OCI-LY7 (cell line): ENCODE results near the gene CRAMP1. TPM values are rescaled to one million over a fixed set of nuclear protein-coding genes. Genes with fewer than 3 reads are reported as not detected.

ENCODE experiments used
- BruUV-seq: library from RNA; stranded (reverse); fragments of 400-500 nt; replicated peaks from 2 replicates; lab custom pipeline; 2021; lab: Mats Ljungman, UMichigan
- CTCF ChIA-PET: fragments of 300-600 bp; sonication (Branson Sonifier 250); formaldehyde crosslinking; loops from one replicate; lab custom pipeline; 2022; ENCODE audit warnings: antibody characterized with exemption; ENCODE audit not compliant: unreplicated experiment; lab: Charles Lee
- POLR2A ChIA-PET: fragments of 300-600 bp; sonication (Branson Sonifier 250); formaldehyde crosslinking; loops from one replicate; lab custom pipeline; 2022; ENCODE audit warnings: antibody characterized with exemption; lab: Charles Lee
- DNase-seq: peaks from one replicate; pipeline ENCODE4 v3.0.0-alpha.2; 2015; ENCODE audit warnings: low spot score
- H2AFZ ChIP-seq: fragments of 200-600 bp; sonication (generic), shearing (Covaris generic); 2 replicates; pipeline ENCODE4 v1.6.1; 2014; ENCODE audit warnings: mild to moderate bottlenecking, antibody characterized with exemption, low read length, moderate library complexity
- H3K27ac ChIP-seq: fragments of 200-600 bp; sonication (generic); 2 replicates; pipeline ENCODE4 v1.5.1; 2014; ENCODE audit warnings: mixed run types, low read depth, mild to moderate bottlenecking, moderate library complexity, low read length, inconsistent platforms; ENCODE audit not compliant: poor library complexity, severe bottlenecking
- H3K36me3 ChIP-seq: fragments of 200-600 bp; sonication (generic); 2 replicates; pipeline ENCODE4 v1.6.1; 2014; ENCODE audit warnings: mild to moderate bottlenecking, antibody characterized with exemption, low read length, moderate library complexity, mixed read lengths; ENCODE audit not compliant: insufficient read depth
- H3K4me1 ChIP-seq: fragments of 200-600 bp; sonication (generic); 2 replicates; pipeline ENCODE4 v1.5.1; 2014; ENCODE audit warnings: mild to moderate bottlenecking, low read length; ENCODE audit not compliant: insufficient read depth, poor library complexity, severe bottlenecking
- H3K4me2 ChIP-seq: fragments of 200-600 bp; sonication (generic); 2 replicates; pipeline ENCODE4 v1.6.1; 2014; ENCODE audit warnings: mild to moderate bottlenecking, low read length
- H3K4me3 ChIP-seq: fragments of 200-600 bp; sonication (generic); 2 replicates; pipeline ENCODE4 v1.5.1; 2014; ENCODE audit warnings: mild to moderate bottlenecking, low read depth, low read length; ENCODE audit not compliant: poor library complexity, severe bottlenecking
- H3K79me2 ChIP-seq: fragments of 200-600 bp; sonication (generic); 2 replicates; pipeline ENCODE4 v1.6.1; 2016; ENCODE audit warnings: low read depth, mild to moderate bottlenecking, low read length, moderate library complexity, mixed read lengths; ENCODE audit not compliant: insufficient read depth
- H3K9me2 ChIP-seq: fragments of 200-600 bp; sonication (generic); 2 replicates; pipeline ENCODE4 v1.6.1; 2016; ENCODE audit warnings: mild to moderate bottlenecking, low read length, mixed read lengths; ENCODE audit not compliant: insufficient read depth
- H3K9me3 ChIP-seq: fragments of 200-600 bp; sonication (generic); 2 replicates; pipeline ENCODE4 v1.6.1; 2014; ENCODE audit warnings: mild to moderate bottlenecking, mixed run types, low read length, mixed read lengths
- H4K20me1 ChIP-seq: fragments of 200-600 bp; sonication (generic); 2 replicates; pipeline ENCODE4 v1.6.1; 2014; ENCODE audit warnings: mild to moderate bottlenecking, antibody characterized with exemption, low read length, moderate library complexity, mixed read lengths; ENCODE audit not compliant: insufficient read depth
- CTCF ChIP-seq: fragments of 200-600 bp; sonication (generic); conservative IDR thresholded peaks from 2 replicates; pipeline ENCODE4 v1.5.1; 2014; ENCODE audit warnings: mild to moderate bottlenecking, antibody characterized with exemption, low read length, moderate library complexity, mixed read lengths
- EZH2phosphoT487 ChIP-seq: fragments of 200-600 bp; sonication (generic); IDR thresholded peaks from 2 replicates; pipeline ENCODE4 v1.6.1; 2018; ENCODE audit warnings: low read depth, borderline replicate concordance, mild to moderate bottlenecking, mixed run types, antibody characterized with exemption, low read length, moderate library complexity, mixed read lengths
- intact Hi-C: fragments of 100-400 bp; cut with micrococcal nuclease; formaldehyde crosslinking; loops from one replicate; pipeline ENCODE4 v1.10.0; 2022; ENCODE audit not compliant: unreplicated experiment
- total RNA-seq, 2 experiments: library from RNA; depleted of rRNA in 1 of 2; stranded (reverse); fragments of >200 nt in 1 of 2; shearing (Covaris generic) in 1 of 2; gene quantifications; 2 replicates each; pipeline ENCODE4 v1.2.3, GENCODE V29; 2014 to 2022

Gene CRAMP1
- total RNA-seq, 2 experiments from 2014 or later, result 10.5 to 33.6 TPM

DNA sequence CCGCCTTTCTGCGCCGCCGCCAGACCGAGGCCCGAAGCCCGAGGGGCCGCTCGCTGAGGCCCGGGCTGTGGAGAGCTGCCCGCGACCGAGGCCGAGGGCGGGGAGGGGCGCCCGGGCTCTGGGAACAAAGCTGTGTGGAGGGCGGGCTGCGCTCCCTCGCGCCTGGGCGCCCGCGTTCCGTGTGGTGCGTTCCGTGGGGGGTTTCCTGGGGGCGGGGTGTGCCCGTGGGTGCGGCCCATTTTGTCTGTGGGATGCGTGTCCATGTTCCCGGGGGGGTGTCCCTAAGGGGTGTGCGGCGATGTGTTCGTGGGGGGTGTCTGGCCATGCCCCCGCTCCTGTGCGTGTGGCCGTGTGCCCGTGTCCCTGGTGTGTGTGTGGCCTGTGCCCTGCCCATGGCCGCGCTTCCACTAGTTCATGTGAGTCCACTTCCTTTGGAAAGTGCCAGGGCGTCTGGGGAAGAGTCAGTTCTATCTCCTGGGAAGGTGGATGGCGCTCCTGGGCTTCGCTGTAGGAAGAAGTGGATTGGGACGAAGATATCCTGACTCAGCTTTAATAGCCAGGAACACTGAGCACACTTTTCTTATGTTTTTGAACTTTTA is 66.4 kb downstream of the CRAMP1 start:
- H2AFZ ChIP-seq, result no peak overlapping the region; the same call in 1 of the 2 replicates
- H3K36me3 ChIP-seq, result peaks cover 51% of the 10 kb centered on the region
- POLR2A ChIA-PET, result interaction anchor here (0.6 to 0.8 kb wide), 3 partner anchors 27 to 1230 kb away, joined by 3 to 8 read pairs (median 3); partner anchors contain the start of gene MAPK8IP3
- H3K9me2 ChIP-seq, result no peaks in the 10 kb centered on the region
- peak overlapping the region; percentile 99 for H3K4me2 ChIP-seq
- H4K20me1 ChIP-seq, result peaks cover 22% of the 10 kb centered on the region
- intact Hi-C loops, result loop anchor here (1.0 to 2.0 kb wide), 3 partner anchors 27 to 95 kb away; partner anchors contain the start of genes CRAMP1, IFT140 and MRPS34
- peak; percentile 33 for DNase-seq
- H3K9me3 ChIP-seq, result no peaks in the 10 kb centered on the region
- H3K4me1 ChIP-seq, result peaks cover 22% of the 10 kb centered on the region
- CTCF ChIA-PET, result interaction anchor here (1.0 kb wide), 1 partner anchor 27 kb away, joined by 3 read pairs; the partner anchor contains the start of gene MAPK8IP3
- TF ChIP-seq EZH2phosphoT487 (no peak), CTCF (no peak)
- H3K79me2 ChIP-seq, result peaks cover 50% of the 10 kb centered on the region
- peak overlapping the region; percentile 97 for H3K4me3 ChIP-seq
- peak overlapping the region; percentile 57 for H3K27ac ChIP-seq
- no TSS peak for BruUV-seq

DNA sequence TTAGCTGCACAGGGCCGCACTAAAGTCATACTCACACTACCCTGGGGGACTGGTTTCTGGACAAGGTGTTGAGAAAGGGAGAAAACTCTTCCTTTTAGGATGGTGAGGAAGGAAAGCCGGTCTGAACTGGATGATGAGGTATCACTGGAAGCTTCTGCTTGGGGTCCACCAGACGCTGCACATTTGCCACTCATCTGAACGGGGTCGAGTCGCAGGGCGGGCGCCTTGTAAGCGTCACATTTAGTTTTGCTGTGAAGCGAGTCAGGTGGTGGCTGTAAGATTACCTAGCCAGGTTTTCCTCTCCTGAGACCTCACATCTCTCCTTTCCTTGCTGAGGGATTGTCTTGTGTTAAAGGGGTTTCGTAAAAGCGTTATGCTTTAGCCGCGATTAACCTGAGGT is 68.2 kb downstream of the CRAMP1 start:
- H3K79me2 ChIP-seq, result peaks cover 64% of the 10 kb centered on the region

More for the DNA sequence above, 68.2 kb downstream of the CRAMP1 start:
- H2AFZ ChIP-seq, result no peak overlapping the region
- no peak overlapping the region for H3K27ac ChIP-seq
- ChIA-PET CTCF (no interaction called here), POLR2A (no interaction called here)
- no peaks in the 10 kb centered on the region for H3K9me2 ChIP-seq
- BruUV-seq, result no TSS peak
- no peak overlapping the region; the same call in 1 of the 2 replicates for H3K4me2 ChIP-seq
- no peak for DNase-seq
- H3K4me1 ChIP-seq, result peaks cover 22% of the 10 kb centered on the region
- no peak for TF ChIP-seq CTCF
- no peak for TF ChIP-seq EZH2phosphoT487
- peaks cover 57% of the 10 kb centered on the region for H3K36me3 ChIP-seq
- H4K20me1 ChIP-seq, result peaks cover 27% of the 10 kb centered on the region
- H3K9me3 ChIP-seq, result no peaks in the 10 kb centered on the region
- intact Hi-C loops, result no loop called here
- H3K4me3 ChIP-seq, result no peak overlapping the region
